ENCODE data around the gene OR11L1.

OR11L1 gene

GRCh38 chr1:247797518-247797917 lies 44.2 kb downstream of the OR11L1 start:
- no peak for DNase-seq

All from activated CD4-positive, alpha-beta T cell treated with anti-CD3 and anti-CD28 coated beads for 4 hours (primary cell).